GM19468 (cell line): ENCODE data around the gene GP1BB.

Experiments used
- ATAC-seq: cut with Tn5 transposase; IDR thresholded peaks from one replicate; pipeline ENCODE4 v1.9.1; 2021; ENCODE audit warnings: mild to moderate bottlenecking, moderate library complexity, moderate number of reproducible peaks; ENCODE audit not compliant: unreplicated experiment; ENCODE audit errors: extremely low read depth

GP1BB gene

GRCh38 chr22:19739448-19739895, 16.1 kb downstream of the GP1BB start:
- no peak for ATAC-seq

- no peak for ATAC-seq
These were observed 16.6 kb downstream of the GP1BB start for GRCh38 chr22:19739911-19740449.

DNA sequence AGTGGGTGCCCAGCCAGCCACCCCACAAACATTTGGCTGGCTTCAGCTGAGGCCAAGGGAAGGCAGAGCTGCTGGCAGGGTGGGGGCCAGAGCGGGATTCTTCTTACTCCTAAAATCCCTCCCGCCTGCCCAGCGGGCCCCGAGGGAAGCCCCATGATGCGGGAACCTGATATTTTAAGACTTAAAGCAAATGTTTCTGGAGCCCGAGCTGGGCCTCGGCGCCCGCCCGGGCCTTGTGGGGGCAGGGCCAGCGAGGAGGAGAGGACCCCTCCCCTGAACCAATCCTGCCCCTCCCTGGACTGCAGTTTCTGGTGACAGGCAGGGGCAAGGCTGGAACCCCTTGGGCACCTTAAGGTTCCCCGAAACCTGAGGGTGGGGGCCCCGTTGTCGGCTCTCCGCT, 17.2 kb downstream of the GP1BB start:
- no peak for ATAC-seq

- ATAC-seq, result no peak
These were observed 17.7 kb downstream of the GP1BB start for GRCh38 chr22:19741053-19741452.

- no peak for ATAC-seq
These were observed 19.1 kb downstream of the GP1BB start for GRCh38 chr22:19742160-19743066.

GRCh38 chr22:19743081-19743480, 19.7 kb downstream of the GP1BB start:
- ATAC-seq, result no peak

GRCh38 chr22:19743651-19744050, 20.3 kb downstream of the GP1BB start:
- ATAC-seq, result no peak

DNA sequence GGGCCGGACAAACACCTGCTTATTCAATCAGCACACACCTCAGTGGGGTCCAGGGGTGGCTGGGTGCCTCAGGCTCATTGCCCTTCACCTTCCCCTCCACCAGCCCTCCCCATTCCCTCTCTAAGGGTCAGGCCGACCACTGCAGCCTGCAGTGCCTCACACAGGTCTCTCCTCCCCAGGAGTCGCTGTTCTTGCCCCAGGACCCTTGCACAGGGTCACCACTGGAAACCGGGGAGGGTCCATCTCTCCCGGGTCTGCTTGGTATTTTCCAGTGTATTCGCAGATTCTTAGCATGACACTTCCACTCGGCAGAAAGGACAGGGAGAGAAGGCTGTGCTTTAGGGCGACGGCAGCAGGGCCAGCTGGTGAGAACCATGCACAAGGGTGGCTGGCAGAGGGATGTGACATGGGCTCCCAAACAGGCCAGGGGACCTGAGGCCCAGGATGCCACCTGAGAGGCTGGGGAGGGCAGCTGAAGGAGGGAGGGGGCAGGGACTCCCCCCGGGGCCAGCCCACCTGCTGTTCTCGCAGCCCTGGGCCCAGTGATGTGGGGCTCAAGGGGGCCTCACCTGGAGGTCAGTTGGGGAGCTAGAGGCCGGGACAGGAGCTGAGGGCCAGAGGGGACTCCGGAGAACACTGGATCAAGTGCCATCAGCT, 21.1 kb downstream of the GP1BB start:
- ATAC-seq, result no peak

- ATAC-seq, result no peak
These were observed 22.1 kb downstream of the GP1BB start for GRCh38 chr22:19745155-19746101.

DNA sequence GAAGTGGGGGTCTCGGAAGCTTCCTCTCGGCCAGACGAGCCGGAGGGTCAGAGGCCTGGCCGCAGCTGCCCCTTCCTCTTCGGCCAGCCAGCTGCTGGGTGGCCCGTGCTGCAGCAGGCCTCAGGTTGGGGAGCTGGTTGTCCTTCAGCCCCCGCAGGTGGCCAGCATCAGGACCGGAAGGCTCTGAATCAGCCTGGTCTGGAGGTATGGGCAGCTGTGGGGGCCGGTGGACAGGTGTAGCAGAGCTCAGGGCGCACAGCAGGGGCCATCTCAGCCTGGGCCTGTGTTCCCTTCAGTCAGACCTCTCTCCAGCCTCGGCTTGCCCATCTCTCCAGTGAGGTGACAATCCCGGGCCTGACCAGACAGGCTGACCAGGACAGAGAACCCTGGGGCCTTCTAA, 23.4 kb downstream of the GP1BB start:
- no peak for ATAC-seq

- ATAC-seq, result no peak
These were observed 24.2 kb downstream of the GP1BB start for GRCh38 chr22:19747551-19747950.

DNA sequence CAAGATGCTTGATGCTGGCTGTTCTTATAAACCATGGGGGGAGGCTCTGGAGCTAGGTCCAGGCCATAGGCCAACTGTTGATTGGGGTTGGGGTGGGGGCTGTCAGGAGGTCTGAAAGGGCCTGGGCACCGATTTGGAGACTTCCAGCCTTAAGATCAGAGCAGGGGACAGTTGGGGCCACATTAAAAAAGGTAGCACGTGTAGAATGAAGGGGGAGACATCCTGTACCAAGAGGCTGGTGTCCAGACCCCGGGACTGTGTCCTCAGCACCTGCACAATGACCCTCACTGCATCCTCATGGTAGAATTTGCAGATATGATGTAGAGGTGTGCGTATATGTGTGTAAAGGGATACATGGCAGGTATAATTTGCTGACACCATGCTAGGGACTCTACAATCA, 24.8 kb downstream of the GP1BB start:
- ATAC-seq, result no peak

DNA sequence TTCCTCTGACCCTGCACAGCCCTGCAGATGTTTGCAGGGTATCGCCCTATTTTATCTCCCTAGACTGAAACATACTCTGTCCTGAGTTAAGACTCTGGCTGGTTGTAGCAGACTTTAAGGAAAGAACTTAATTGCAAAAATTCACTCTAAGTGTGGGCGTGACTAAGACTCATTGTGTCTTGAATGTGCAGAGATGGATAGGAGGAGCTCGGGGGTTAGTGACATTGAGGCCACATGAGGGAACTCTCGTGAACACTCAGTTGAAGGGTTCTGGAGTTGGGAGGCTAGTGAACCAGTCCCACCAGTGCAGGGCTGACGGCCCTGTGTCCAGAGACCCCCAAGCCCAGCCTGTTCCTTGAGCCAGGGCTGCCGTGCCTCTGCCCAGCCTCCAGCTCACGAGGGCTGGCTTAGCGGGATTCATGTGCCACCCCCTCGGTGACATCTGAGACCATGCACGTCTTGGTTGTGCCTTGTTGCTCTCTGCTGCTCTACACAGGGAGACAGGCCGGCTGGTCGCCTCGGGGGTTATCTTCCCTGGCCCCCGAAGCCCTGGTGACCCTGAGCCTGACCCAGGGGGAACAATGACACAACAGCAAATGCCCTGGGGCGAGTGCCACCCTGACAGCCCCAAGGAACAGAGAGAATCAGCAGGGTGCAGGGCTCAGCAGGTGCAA, 25.8 kb downstream of the GP1BB start:
- ATAC-seq, result no peak

DNA sequence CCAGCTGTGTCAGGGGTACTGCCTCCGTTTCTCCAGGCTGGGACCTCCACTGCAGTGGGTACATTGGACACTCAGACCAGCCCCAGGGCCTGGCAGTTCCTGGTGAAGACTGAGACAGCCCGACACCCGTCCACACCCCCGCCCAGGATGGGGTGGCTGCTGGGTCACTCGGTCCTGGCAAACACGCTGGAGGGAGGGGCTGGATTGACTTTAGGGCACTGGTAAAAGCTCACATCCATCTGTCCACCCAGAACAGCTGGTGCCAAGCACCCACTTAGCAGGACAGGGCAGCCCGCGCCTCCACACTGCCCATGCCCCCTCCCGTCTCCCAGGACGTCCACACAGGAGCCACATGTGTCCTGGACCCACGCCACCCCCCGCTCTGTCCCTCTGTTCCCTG, 26.5 kb downstream of the GP1BB start:
- no peak for ATAC-seq

- ATAC-seq, result no peak
These were observed 27.5 kb downstream of the GP1BB start for GRCh38 chr22:19750507-19751490.

DNA sequence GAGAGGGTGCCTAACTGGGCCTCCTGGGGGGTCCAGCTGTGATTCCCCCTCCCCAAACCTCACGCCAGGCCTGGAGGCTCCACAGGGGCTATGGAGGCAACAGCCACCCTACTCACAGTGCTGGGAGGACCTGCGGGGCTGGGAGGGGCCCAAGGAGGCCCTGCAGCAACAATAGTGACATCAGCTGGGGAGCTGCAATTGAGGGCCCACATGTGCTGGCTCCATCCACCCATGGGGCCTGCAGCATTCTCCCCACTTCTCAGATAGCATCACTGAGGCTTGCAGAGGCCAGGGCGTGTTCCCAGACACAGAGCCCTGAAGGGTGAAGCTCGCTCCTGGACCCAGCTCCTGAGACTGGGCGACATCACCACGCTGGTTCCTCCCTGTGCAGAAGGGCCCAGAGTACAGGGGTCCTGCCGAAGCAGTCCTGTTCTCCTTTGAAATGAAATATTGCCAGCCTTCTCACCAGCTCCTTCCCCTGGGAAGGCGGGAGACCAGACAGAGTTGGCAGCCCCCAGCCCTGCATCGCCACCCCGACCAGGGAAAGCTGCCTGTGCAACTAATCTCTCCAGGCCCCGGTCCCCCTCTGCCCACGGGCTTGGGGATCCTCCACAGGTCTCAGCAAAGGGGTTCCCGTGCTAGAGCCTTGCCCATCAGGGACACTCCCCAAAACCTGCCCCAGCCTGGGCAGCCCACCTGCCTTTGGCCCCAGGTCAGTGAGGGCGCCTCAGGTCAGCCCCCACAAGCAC, 28.3 kb downstream of the GP1BB start:
- ATAC-seq, result no peak

- ATAC-seq, result no peak
These were observed 29.9 kb downstream of the GP1BB start for GRCh38 chr22:19753090-19753842.
